H1 (cell line): Measurements from ENCODE around the gene SLIT3. TPM values are rescaled to one million over a fixed set of nuclear protein-coding genes. Genes with fewer than 3 reads are reported as not detected.

Experiments used
- CTCF ChIA-PET: fragments of 300-600 bp; sonication (Branson Sonifier 250); formaldehyde crosslinking; loops from one replicate; lab custom pipeline; 2021; ENCODE audit not compliant: partially characterized antibody; lab: Charles Lee
- POLR2A ChIA-PET: fragments of 300-600 bp; sonication (Branson Sonifier 250); formaldehyde crosslinking; loops from one replicate; lab custom pipeline; 2021; ENCODE audit warnings: inconsistent platforms; ENCODE audit not compliant: partially characterized antibody; lab: Charles Lee
- DNase-seq, 2 experiments: peaks; one replicate each; pipeline versions ENCODE4 v3.0.0 to v3.0.0-alpha.2; 2010 to 2022; ENCODE audit warnings: low spot score in 2 of 2, low read depth in 1 of 2, mixed read lengths in 1 of 2
- FAIRE-seq: peaks from 2 replicates; lab custom pipeline; 2011; peaks lifted over from hg19 to GRCh38; lab: Jason Lieb, UNC
- H2AFZ ChIP-seq: 2 replicates; pipeline ENCODE4 v1.8.1; 2012; ENCODE audit warnings: low read length, inconsistent platforms
- H2AK5ac ChIP-seq: 2 replicates; pipeline ENCODE4 v1.6.1; 2013; ENCODE audit warnings: low read depth, low read length
- H2BK120ac ChIP-seq: replicated peaks from 2 replicates; pipeline ENCODE3; 2013; ENCODE audit warnings: low read depth, low read length, inconsistent platforms
- H2BK12ac ChIP-seq: 2 replicates; pipeline ENCODE4 v1.6.1; 2013; ENCODE audit warnings: low read depth, low read length
- H2BK15ac ChIP-seq: 2 replicates; pipeline ENCODE4 v1.6.1; 2013; ENCODE audit warnings: low read length
- H2BK20ac ChIP-seq: 2 replicates; pipeline ENCODE4 v1.6.1; 2013; ENCODE audit warnings: low read length
- H2BK5ac ChIP-seq: 2 replicates; pipeline ENCODE4 v1.6.1; 2013; ENCODE audit warnings: low read depth, low read length
- H3K14ac ChIP-seq: 2 replicates; pipeline ENCODE4 v1.6.1; 2013; ENCODE audit warnings: inconsistent platforms; ENCODE audit not compliant: insufficient read length
- H3K18ac ChIP-seq: 2 replicates; pipeline ENCODE4 v1.6.1; 2013; ENCODE audit warnings: low read length; ENCODE audit errors: extremely low read depth
- H3K23ac ChIP-seq: 2 replicates; pipeline ENCODE4 v1.6.1; 2013; ENCODE audit warnings: inconsistent platforms; ENCODE audit not compliant: insufficient read length
- H3K23me2 ChIP-seq: 2 replicates; pipeline ENCODE4 v1.6.1; 2013; ENCODE audit warnings: low read depth, low read length
- H3K27ac ChIP-seq: 2 replicates; pipeline ENCODE4 v1.6.1; 2011; ENCODE audit warnings: low read depth, low read length, inconsistent platforms
- H3K27me3 ChIP-seq, 4 experiments: replicated peaks in 1 of 4; 1 replicate in 1 of 4; 2 replicates in 3 of 4; pipeline versions ENCODE4 v1.6.1 to v1.8.1; 2011 to 2013; ENCODE audit warnings: low read length in 3 of 4, mild to moderate bottlenecking in 3 of 4, inconsistent platforms in 2 of 4, mixed read lengths in 2 of 4, moderate library complexity in 1 of 4; ENCODE audit not compliant: control insufficient read depth in 3 of 4, insufficient read depth in 3 of 4; ENCODE audit errors: extremely low read depth in 1 of 4
- H3K36me3 ChIP-seq, 4 experiments: 2 replicates each; pipeline versions ENCODE4 v1.6.1 to v1.8.1; 2011 to 2013; ENCODE audit warnings: mild to moderate bottlenecking in 4 of 4, low read length in 3 of 4, moderate library complexity in 2 of 4, control low read depth in 1 of 4, inconsistent platforms in 1 of 4; ENCODE audit not compliant: insufficient read depth in 4 of 4, control insufficient read depth in 2 of 4
- H3K4ac ChIP-seq: replicated peaks from 2 replicates; pipeline ENCODE3; 2013; ENCODE audit warnings: low read length, low read depth, mixed read lengths, inconsistent platforms; ENCODE audit not compliant: insufficient read length
- H3K4me1 ChIP-seq, 4 experiments: replicated peaks in 1 of 4; 1 replicate in 1 of 4; 2 replicates in 3 of 4; pipeline versions ENCODE4 v1.6.1 to v1.8.1; 2011 to 2013; ENCODE audit warnings: low read length in 3 of 4, inconsistent platforms in 2 of 4, mixed read lengths in 1 of 4; ENCODE audit not compliant: insufficient read depth in 4 of 4, control insufficient read depth in 3 of 4
- H3K4me2 ChIP-seq, 2 experiments: 2 replicates each; pipeline versions ENCODE4 v1.6.1 to v1.8.1; 2011 to 2013; ENCODE audit warnings: low read depth in 2 of 2, low read length in 2 of 2, control low read depth in 1 of 2, inconsistent platforms in 1 of 2, mild to moderate bottlenecking in 1 of 2; ENCODE audit not compliant: insufficient read depth in 1 of 2
- H3K4me3 ChIP-seq, 4 experiments: fragments of 200-600, 300-600 bp in 1 of 4; sonication (generic), shearing (Covaris generic), sonication (Bioruptor Twin) in 1 of 4; 2 replicates each; pipeline versions ENCODE4 v1.5.1 to v1.8.1; 2011 to 2016; ENCODE audit warnings: low read length in 4 of 4, low read depth in 3 of 4, control low read depth in 2 of 4, inconsistent platforms in 2 of 4, mild to moderate bottlenecking in 2 of 4, mixed read lengths in 1 of 4, moderate library complexity in 1 of 4; ENCODE audit not compliant: insufficient read depth in 2 of 4; ENCODE audit errors: extremely low read depth in 1 of 4
- H3K56ac ChIP-seq: replicated peaks from 2 replicates; pipeline ENCODE3; 2013; ENCODE audit warnings: low read depth, mild to moderate bottlenecking, mixed read lengths, low read length, inconsistent platforms; ENCODE audit not compliant: insufficient read length
- H3K79me1 ChIP-seq: 2 replicates; pipeline ENCODE4 v1.6.1; 2013; ENCODE audit warnings: low read depth, low read length, control low read depth
- H3K79me2 ChIP-seq, 2 experiments: 2 replicates each; pipeline versions ENCODE4 v1.6.1 to v1.8.1; 2012 to 2013; ENCODE audit warnings: low read length in 2 of 2, mild to moderate bottlenecking in 2 of 2, inconsistent platforms in 1 of 2; ENCODE audit not compliant: insufficient read depth in 2 of 2, control insufficient read depth in 1 of 2
- H3K9ac ChIP-seq, 4 experiments: replicated peaks in 1 of 4; 1 replicate in 1 of 4; 2 replicates in 3 of 4; pipeline versions ENCODE4 v1.6.1 to v1.8.1; 2011 to 2013; ENCODE audit warnings: low read depth in 3 of 4, low read length in 3 of 4, control low read depth in 2 of 4, mild to moderate bottlenecking in 2 of 4, moderate library complexity in 2 of 4, inconsistent platforms in 1 of 4; ENCODE audit errors: extremely low read depth in 1 of 4
- H3K9me3 ChIP-seq, 2 experiments: 2 replicates each; pipeline versions ENCODE4 v1.6.1 to v1.8.1; 2012 to 2013; ENCODE audit warnings: mild to moderate bottlenecking in 2 of 2, moderate library complexity in 2 of 2, control low read depth in 1 of 2, inconsistent platforms in 1 of 2, low read depth in 1 of 2, low read length in 1 of 2, mixed read lengths in 1 of 2; ENCODE audit not compliant: insufficient read depth in 2 of 2
- H4K20me1 ChIP-seq, 2 experiments: replicated peaks in 1 of 2; 2 replicates each; pipeline versions ENCODE3 to v1.8.1; 2011 to 2013; ENCODE audit warnings: inconsistent platforms in 2 of 2, low read length in 2 of 2, mild to moderate bottlenecking in 1 of 2; ENCODE audit not compliant: insufficient read depth in 2 of 2, control insufficient read depth in 1 of 2
- H4K5ac ChIP-seq: 2 replicates; pipeline ENCODE4 v1.6.1; 2013; ENCODE audit warnings: low read length, low read depth, mixed read lengths, inconsistent platforms; ENCODE audit not compliant: insufficient read length
- H4K8ac ChIP-seq: 2 replicates; pipeline ENCODE4 v1.8.0; 2013; ENCODE audit warnings: mild to moderate bottlenecking, moderate library complexity, low read length, inconsistent platforms; ENCODE audit not compliant: insufficient read depth; ENCODE audit errors: extremely low read depth
- H4K91ac ChIP-seq: replicated peaks from 2 replicates; pipeline ENCODE3; 2013; ENCODE audit warnings: low read length, mixed read lengths, inconsistent platforms; ENCODE audit not compliant: insufficient read length
- RFX5 ChIP-seq: IDR thresholded peaks from 2 replicates; pipeline ENCODE4 v1.6.1; 2011; ENCODE audit warnings: low read depth, low read length, improper control_type of control experiment, borderline replicate concordance
- WGBS, 2 experiments: shearing (Covaris generic) in 1 of 2; methylation state at CpG; one replicate each; pipeline versions ENCODE4 v1.1.6 to v1.1.7; 2013 to 2015; ENCODE audit warnings: low lambda C conversion rate in 2 of 2, mixed read lengths in 2 of 2, inconsistent platforms in 1 of 2, low coverage in 1 of 2, missing lambda C conversion rate in 1 of 2; ENCODE audit not compliant: insufficient replicate concordance in 2 of 2, insufficient coverage in 1 of 2, insufficient read length in 1 of 2; ENCODE audit errors: extremely low coverage in 1 of 2, missing lambda C conversion rate in 1 of 2; 5-methylcytosine and 5-hydroxymethylcytosine counted together
- polyA plus RNA-seq, 7 experiments: library from polyadenylated mRNA; depleted of rRNA in 3 of 7; stranded (reverse) in 5 of 7; unstranded in 2 of 7; fragments of >200 nt in 5 of 7; fragments of 200-250 nt in 2 of 7; gene quantifications; 1 replicate in 5 of 7; 2 replicates in 1 of 7; 4 replicates in 1 of 7; pipeline versions ENCODE4 v1.2.1 to v1.2.3, GENCODE V29; 2011 to 2013; ENCODE audit warnings: missing spikeins in 2 of 7, mixed read lengths in 2 of 7
- total RNA-seq: library from RNA; stranded (reverse); fragmentation: NEBNext Ultra II Directional; extraction: Animal tissue kit (Norgen Biotek cat#: 25700); gene quantifications from 2 replicates; pipeline ENCODE4 v1.2.1, GENCODE V29; 2021

SLIT3 gene
- total and polyA plus RNA-seq, 2 of the 8 experiments (the other 6 are each of a cell fraction or from before 2014, with no cell fraction given), result 1.1 to 1.2 TPM

DNA sequence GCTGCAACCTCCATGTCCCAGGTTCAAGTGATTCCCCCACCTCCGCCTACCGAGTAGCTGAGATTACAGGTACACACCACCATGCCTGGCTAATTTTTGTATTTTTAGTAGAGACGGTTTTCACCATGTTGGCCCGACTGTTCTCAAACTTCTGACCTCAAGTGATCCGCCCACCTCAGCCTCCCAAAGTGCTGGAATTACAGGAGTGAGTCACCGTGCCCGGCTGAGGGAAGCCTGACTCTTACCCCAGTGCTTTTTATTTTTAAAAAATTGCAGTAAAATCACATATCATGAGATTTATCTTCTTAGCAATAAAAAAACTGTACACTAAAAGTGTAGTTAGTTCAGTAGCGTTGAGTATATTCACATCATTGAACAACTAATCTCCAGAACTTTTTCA is 105.3 kb downstream of the SLIT3 start:
- Histone ChIP-seq H3K18ac (no peak overlapping the region), H3K79me1 (no peaks in the 10 kb centered on the region), H3K4ac (no peak overlapping the region), H4K8ac (no peak overlapping the region), H4K20me1 (peaks cover 0 to 2% of the 10 kb centered on the region in 2 experiments), H3K4me3 (no peak overlapping the region), H3K9me3 (no peaks in the 10 kb centered on the region), H3K23ac (no peak overlapping the region), H2BK15ac (no peak overlapping the region), H2BK120ac (no peak overlapping the region), H3K79me2 (no peaks in the 10 kb centered on the region), H2BK20ac (no peak overlapping the region), H3K27ac (no peak overlapping the region), H3K4me1 (peaks cover 0 to 2% (median 0%) of the 10 kb centered on the region in 4 experiments; a peak in 1 of 7 replicates), H3K4me2 (no peak overlapping the region), H2AFZ (no peak overlapping the region), H3K14ac (no peak overlapping the region), H3K36me3 (no peaks in the 10 kb centered on the region), H3K56ac (no peak overlapping the region), H4K5ac (no peak overlapping the region), H2AK5ac (no peak overlapping the region), H3K27me3 (no peaks in the 10 kb centered on the region), H2BK12ac (no peak overlapping the region), H4K91ac (no peak overlapping the region), H3K23me2 (0 out of 2 replicates have a peak, but pooled peaks cover 2% of the 10 kb centered on the region), H3K9ac (no peak overlapping the region), H2BK5ac (no peak overlapping the region)
- no peak for TF ChIP-seq RFX5
- 92% methylated on average over 8 of the region's 8 CpGs; no CpG with 5 or more reads in 1 of the 2 experiments for WGBS, 2 experiments
- FAIRE-seq, result no peak
- CTCF ChIA-PET, result interaction anchor here (1.0 to 2.3 kb wide), 2 partner anchors 7 to 248 kb away, joined by 3 to 6 read pairs; no protein-coding TSS in a partner anchor
- no peak for DNase-seq
- POLR2A ChIA-PET, result no interaction called here
